ENCODE results near the gene APELA.

The APELA gene

DNA sequence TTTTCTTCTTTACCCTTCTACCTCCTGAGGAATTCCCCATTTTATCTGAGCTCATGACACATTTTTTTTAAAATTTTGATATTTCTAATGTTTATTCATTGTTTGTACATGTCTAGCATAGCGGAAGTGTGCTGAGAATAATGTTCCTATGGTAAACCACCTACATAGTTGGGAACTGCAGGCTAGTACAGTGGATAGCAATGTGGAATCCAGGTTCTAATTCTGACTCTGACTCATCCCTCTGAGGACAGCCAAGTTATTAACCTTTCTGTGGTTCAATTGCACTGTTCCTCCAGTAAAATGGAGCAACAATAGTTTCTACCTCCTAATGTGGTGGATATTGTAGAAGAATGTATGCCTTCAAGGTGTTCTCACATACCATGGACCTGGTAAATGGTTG is 20.6 kb upstream of the APELA start:
- DNase-seq (ENCODE audit: low read depth): no peak
- no peak for TF ChIP-seq MYC (IDR thresholded peaks at IDR 0.05; ENCODE audit: low read depth, low read length)
- TF ChIP-seq POLR2A (IDR thresholded peaks at IDR 0.05; ENCODE audit: extremely low read depth, insufficient read length): no peak
- TF ChIP-seq, protein P1, sequence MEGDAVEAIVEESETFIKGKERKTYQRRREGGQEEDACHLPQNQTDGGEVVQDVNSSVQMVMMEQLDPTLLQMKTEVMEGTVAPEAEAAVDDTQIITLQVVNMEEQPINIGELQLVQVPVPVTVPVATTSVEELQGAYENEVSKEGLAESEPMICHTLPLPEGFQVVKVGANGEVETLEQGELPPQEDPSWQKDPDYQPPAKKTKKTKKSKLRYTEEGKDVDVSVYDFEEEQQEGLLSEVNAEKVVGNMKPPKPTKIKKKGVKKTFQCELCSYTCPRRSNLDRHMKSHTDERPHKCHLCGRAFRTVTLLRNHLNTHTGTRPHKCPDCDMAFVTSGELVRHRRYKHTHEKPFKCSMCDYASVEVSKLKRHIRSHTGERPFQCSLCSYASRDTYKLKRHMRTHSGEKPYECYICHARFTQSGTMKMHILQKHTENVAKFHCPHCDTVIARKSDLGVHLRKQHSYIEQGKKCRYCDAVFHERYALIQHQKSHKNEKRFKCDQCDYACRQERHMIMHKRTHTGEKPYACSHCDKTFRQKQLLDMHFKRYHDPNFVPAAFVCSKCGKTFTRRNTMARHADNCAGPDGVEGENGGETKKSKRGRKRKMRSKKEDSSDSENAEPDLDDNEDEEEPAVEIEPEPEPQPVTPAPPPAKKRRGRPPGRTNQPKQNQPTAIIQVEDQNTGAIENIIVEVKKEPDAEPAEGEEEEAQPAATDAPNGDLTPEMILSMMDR (IDR thresholded peaks at IDR 0.05; ENCODE audit: low read depth, low read length): no peak
- TF ChIP-seq, protein P2, sequence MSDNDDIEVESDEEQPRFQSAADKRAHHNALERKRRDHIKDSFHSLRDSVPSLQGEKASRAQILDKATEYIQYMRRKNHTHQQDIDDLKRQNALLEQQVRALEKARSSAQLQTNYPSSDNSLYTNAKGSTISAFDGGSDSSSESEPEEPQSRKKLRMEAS (IDR thresholded peaks at IDR 0.05; ENCODE audit: low read depth, low read length): no peak
- no peak overlapping the region for H3K4me3 ChIP-seq (ENCODE audit: low read depth, low read length)

DNA sequence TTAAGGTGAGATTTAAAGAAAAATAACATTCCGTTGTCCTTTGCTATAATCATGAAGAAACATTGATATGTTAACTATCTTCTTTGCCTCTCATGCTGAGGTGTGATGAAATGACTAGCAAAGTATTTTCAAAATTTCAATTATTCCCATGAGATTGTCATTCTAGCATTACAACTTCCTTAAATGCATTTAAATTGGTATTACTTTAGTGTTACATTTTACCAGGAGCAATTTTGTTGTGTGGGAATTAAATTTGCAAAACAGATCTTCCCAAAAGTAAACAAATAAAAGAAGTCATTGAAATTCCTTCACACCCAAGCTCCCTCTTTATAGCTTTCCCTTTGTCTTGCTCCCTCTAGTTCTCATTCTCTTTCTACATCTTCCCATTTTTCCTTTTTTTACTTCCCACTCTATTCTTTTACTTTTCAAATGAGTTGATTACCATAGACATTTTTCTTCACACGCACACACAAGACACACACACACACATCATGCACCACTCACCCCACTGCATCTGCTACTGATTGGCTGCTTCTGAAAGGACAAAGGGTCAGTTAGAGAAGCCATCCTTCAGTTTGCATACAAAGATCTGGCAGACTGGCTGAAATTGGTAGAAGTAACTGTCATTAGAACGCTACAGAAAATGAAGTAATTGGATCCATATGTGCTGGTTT is 10.0 kb upstream of the APELA start:
- no peak for DNase-seq (ENCODE audit: low read depth)
- no peak overlapping the region for H3K4me3 ChIP-seq (ENCODE audit: low read depth, low read length)
- TF ChIP-seq MYC (IDR thresholded peaks at IDR 0.05; ENCODE audit: low read depth, low read length): no peak
- TF ChIP-seq, protein P2 (IDR thresholded peaks at IDR 0.05; ENCODE audit: low read depth, low read length): no peak
- TF ChIP-seq, protein P1 (IDR thresholded peaks at IDR 0.05; ENCODE audit: low read depth, low read length): no peak
- TF ChIP-seq POLR2A (IDR thresholded peaks at IDR 0.05; ENCODE audit: extremely low read depth, insufficient read length): no peak

DNA sequence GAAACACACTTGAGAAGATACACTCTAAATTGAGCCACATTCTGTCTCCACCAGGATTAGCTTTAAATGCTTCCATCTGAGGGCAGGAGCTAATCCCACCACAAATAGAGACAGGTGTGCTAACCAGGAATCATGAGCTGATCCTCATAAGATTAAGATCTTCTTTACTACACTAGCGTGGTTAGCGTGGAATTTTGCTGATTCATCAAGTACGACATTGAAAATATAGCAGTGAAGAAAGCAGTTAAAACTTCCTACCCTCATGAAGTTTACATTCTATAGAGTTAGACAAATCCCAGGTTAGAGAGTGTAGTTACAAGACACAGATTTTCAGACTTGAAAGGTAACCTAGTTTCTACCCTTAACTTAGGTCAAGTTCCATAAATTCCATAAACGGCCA is 5.3 kb upstream of the APELA start:
- TF ChIP-seq, protein P1 (IDR thresholded peaks at IDR 0.05; ENCODE audit: low read depth, low read length): no peak
- TF ChIP-seq, protein P2 (IDR thresholded peaks at IDR 0.05; ENCODE audit: low read depth, low read length): no peak
- TF ChIP-seq MYC (IDR thresholded peaks at IDR 0.05; ENCODE audit: low read depth, low read length) (no peak), POLR2A (IDR thresholded peaks at IDR 0.05; ENCODE audit: extremely low read depth, insufficient read length) (no peak)
- H3K4me3 ChIP-seq (ENCODE audit: low read depth, low read length): no peak overlapping the region
- DNase-seq (ENCODE audit: low read depth): no peak

DNA sequence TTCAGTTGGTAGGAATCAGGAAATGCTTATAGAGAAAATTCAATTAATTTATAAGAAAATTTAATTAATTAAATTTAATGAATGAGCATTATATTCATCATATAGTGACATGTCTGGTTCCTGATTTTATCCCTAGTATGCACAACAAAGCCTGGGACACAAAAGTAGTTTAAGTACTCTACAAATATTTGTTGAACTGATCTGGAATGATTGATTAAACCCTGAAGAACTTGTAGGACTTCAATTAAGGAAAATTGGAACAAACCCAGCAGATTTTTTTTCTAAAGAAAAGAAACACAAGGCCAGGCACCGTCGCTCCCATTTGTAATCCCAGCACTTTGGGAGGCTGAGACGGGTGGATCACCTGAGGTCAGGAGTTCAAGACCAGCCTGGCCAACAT is 4.5 kb upstream of the APELA start:
- TF ChIP-seq, protein P2 (IDR thresholded peaks at IDR 0.05; ENCODE audit: low read depth, low read length): no peak
- TF ChIP-seq MYC (IDR thresholded peaks at IDR 0.05; ENCODE audit: low read depth, low read length) (no peak), POLR2A (IDR thresholded peaks at IDR 0.05; ENCODE audit: extremely low read depth, insufficient read length) (no peak)
- TF ChIP-seq, protein P1 (IDR thresholded peaks at IDR 0.05; ENCODE audit: low read depth, low read length): no peak
- DNase-seq (ENCODE audit: low read depth): no peak
- no peak overlapping the region for H3K4me3 ChIP-seq (ENCODE audit: low read depth, low read length)

DNA sequence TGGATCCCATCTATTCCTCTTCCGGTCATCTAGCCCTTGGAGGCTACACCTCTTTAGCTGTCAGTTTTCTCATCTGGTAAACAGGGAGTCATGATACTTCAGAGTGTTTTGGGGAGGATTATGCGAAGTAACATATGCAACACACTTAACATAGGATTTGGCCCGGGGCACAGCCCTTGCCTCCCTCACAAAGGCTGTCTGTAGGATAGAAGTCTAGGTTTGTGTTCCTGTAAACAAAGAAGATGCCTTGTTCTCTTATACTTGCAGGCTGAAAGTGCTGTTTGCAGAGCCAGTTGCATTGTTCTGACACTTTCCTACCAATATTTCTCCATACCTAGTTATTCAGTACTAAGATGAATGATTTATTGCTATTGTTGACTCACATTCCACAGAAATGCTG is 2.2 kb upstream of the APELA start:
- TF ChIP-seq, protein P1 (IDR thresholded peaks at IDR 0.05; ENCODE audit: low read depth, low read length): no peak
- no peak for TF ChIP-seq MYC (IDR thresholded peaks at IDR 0.05; ENCODE audit: low read depth, low read length)
- no peak for DNase-seq (ENCODE audit: low read depth)
- H3K4me3 ChIP-seq (ENCODE audit: low read depth, low read length): no peak overlapping the region
